ENCODE measurements around the gene F9.

F9 gene

GRCh38 chrX:139554991-139555675 lies 24.6 kb downstream of the F9 start:
- Mint-ChIP-seq H3K27ac (no peak overlapping the region), H3K9me3 (no peaks in the 10 kb centered on the region), H3K4me3 (no peak overlapping the region), H3K4me1 (peaks cover 11% of the 10 kb centered on the region), H3K27me3 (peaks cover 5% of the 10 kb centered on the region), H3K36me3 (ENCODE audit: low read depth) (no peaks in the 10 kb centered on the region)
- no peak for DNase-seq
- no peak for ATAC-seq

- ATAC-seq (no peak), DNase-seq (no peak)
- Mint-ChIP-seq H3K27ac (no peak overlapping the region), H3K4me1 (peaks cover 2% of the 10 kb centered on the region), H3K36me3 (ENCODE audit: low read depth) (no peaks in the 10 kb centered on the region), H3K27me3 (peaks cover 1% of the 10 kb centered on the region), H3K9me3 (no peaks in the 10 kb centered on the region), H3K4me3 (no peak overlapping the region)
These were observed 29.0 kb downstream of the F9 start for GRCh38 chrX:139559383-139560042.

GRCh38 chrX:139560221-139560620 lies 29.7 kb downstream of the F9 start:
- Mint-ChIP-seq H3K27ac (no peak overlapping the region), H3K4me3 (no peak overlapping the region), H3K36me3 (ENCODE audit: low read depth) (no peaks in the 10 kb centered on the region), H3K9me3 (no peaks in the 10 kb centered on the region), H3K27me3 (peaks cover 1% of the 10 kb centered on the region), H3K4me1 (no peaks in the 10 kb centered on the region)
- DNase-seq (no peak), ATAC-seq (no peak)

GRCh38 chrX:139563251-139563650 lies 32.7 kb downstream of the F9 start:
- Mint-ChIP-seq H3K27me3 (no peaks in the 10 kb centered on the region), H3K27ac (no peak overlapping the region), H3K4me1 (no peaks in the 10 kb centered on the region), H3K9me3 (no peaks in the 10 kb centered on the region), H3K4me3 (no peak overlapping the region), H3K36me3 (ENCODE audit: low read depth) (no peaks in the 10 kb centered on the region)
- DNase-seq (no peak), ATAC-seq (no peak)

- H3K27me3 Mint-ChIP-seq = peaks cover 4% of the 10 kb centered on the region
- H3K4me3 Mint-ChIP-seq = no peak overlapping the region
- no peaks in the 10 kb centered on the region for H3K4me1 Mint-ChIP-seq
- no peaks in the 10 kb centered on the region for H3K9me3 Mint-ChIP-seq
- ATAC-seq = no peak
- no peak overlapping the region for H3K27ac Mint-ChIP-seq
- no peak for DNase-seq
- H3K36me3 Mint-ChIP-seq (ENCODE audit: low read depth) = no peaks in the 10 kb centered on the region
These were observed 36.4 kb downstream of the F9 start for GRCh38 chrX:139566981-139567380.

GRCh38 chrX:139581068-139581467 lies 50.5 kb downstream of the F9 start:
- no peaks in the 10 kb centered on the region for H3K4me1 Mint-ChIP-seq
- ATAC-seq = no peak
- H3K27me3 Mint-ChIP-seq = no peaks in the 10 kb centered on the region
- H3K36me3 Mint-ChIP-seq (ENCODE audit: low read depth) = no peaks in the 10 kb centered on the region
- H3K4me3 Mint-ChIP-seq = no peak overlapping the region
- DNase-seq = no peak
- H3K27ac Mint-ChIP-seq = no peak overlapping the region
- H3K9me3 Mint-ChIP-seq = no peaks in the 10 kb centered on the region

- H3K4me1 Mint-ChIP-seq = no peaks in the 10 kb centered on the region
- DNase-seq (no peak), ATAC-seq (no peak)
- no peaks in the 10 kb centered on the region for H3K9me3 Mint-ChIP-seq
- H3K27ac Mint-ChIP-seq = no peak overlapping the region
- no peaks in the 10 kb centered on the region for H3K27me3 Mint-ChIP-seq
- H3K36me3 Mint-ChIP-seq (ENCODE audit: low read depth) = no peaks in the 10 kb centered on the region
- H3K4me3 Mint-ChIP-seq = no peak overlapping the region
These were observed 55.1 kb downstream of the F9 start for GRCh38 chrX:139585613-139586012.

GRCh38 chrX:139596068-139596467 lies 65.5 kb downstream of the F9 start:
- DNase-seq = no peak
- H3K27me3 Mint-ChIP-seq = no peaks in the 10 kb centered on the region
- H3K4me3 Mint-ChIP-seq = no peak overlapping the region
- no peak for ATAC-seq
- no peak overlapping the region for H3K27ac Mint-ChIP-seq
- H3K4me1 Mint-ChIP-seq = no peaks in the 10 kb centered on the region
- peaks cover 6% of the 10 kb centered on the region for H3K9me3 Mint-ChIP-seq
- H3K36me3 Mint-ChIP-seq (ENCODE audit: low read depth) = no peaks in the 10 kb centered on the region

GRCh38 chrX:139600105-139600504 lies 69.6 kb downstream of the F9 start:
- H3K27me3 Mint-ChIP-seq = no peaks in the 10 kb centered on the region
- ATAC-seq (no peak), DNase-seq (no peak)
- H3K9me3 Mint-ChIP-seq = peaks cover 6% of the 10 kb centered on the region
- H3K36me3 Mint-ChIP-seq (ENCODE audit: low read depth) = peaks cover 2% of the 10 kb centered on the region
- H3K4me3 Mint-ChIP-seq = no peak overlapping the region
- H3K4me1 Mint-ChIP-seq = no peaks in the 10 kb centered on the region
- no peak overlapping the region for H3K27ac Mint-ChIP-seq
